Measurements from ENCODE around the gene CCNY. TPM values are rescaled to one million over a fixed set of nuclear protein-coding genes. Genes with fewer than 3 reads are reported as not detected.

The CCNY gene
- total and polyA plus RNA-seq, 2 of the 13 experiments (the other 11 are each of a cell fraction or from before 2014, with no cell fraction given): 48.2 to 54.7 TPM

- TF ChIP-seq ZNF563 (CRISPR knock-in tag; IDR thresholded peaks at IDR 0.05) (peak; percentile 73; the same call in 1 of the 2 replicates), FOSL2 (CRISPR knock-in tag; IDR thresholded peaks at IDR 0.05) (0 out of 2 replicates have a peak, but pooled peaks have one; percentile 12), FOXK1 (CRISPR knock-in tag; IDR thresholded peaks at IDR 0.05; ENCODE audit: borderline replicate concordance, low read depth) (no peak; the same call in 1 of the 2 replicates), ZNF589 (CRISPR knock-in tag; conservative IDR thresholded peaks at IDR 0.05) (no peak), ATF7-NPFF (CRISPR knock-in tag; IDR thresholded peaks at IDR 0.05; ENCODE audit: low read depth) (peak; percentile 75; the same call in 1 of the 2 replicates), ATF1 (CRISPR knock-in tag; IDR thresholded peaks at IDR 0.05) (no peak), ZNF18 (CRISPR knock-in tag; IDR thresholded peaks at IDR 0.05; ENCODE audit: insufficient replicate concordance) (peak; percentile 55), ZNF124 (CRISPR knock-in tag; IDR thresholded peaks at IDR 0.05) (peak; percentile 45; the same call in 1 of the 2 replicates), BORCS8-MEF2B (CRISPR knock-in tag; IDR thresholded peaks at IDR 0.05) (no peak), TCF12 (IDR thresholded peaks at IDR 0.05) (no peak), TCF12 (CRISPR knock-in tag; IDR thresholded peaks at IDR 0.05) (no peak), SAP130 (CRISPR knock-in tag; IDR thresholded peaks at IDR 0.05; ENCODE audit: low read depth) (peak; percentile 72), SALL2 (CRISPR knock-in tag; IDR thresholded peaks at IDR 0.05) (peak; percentile 79; the same call in 1 of the 2 replicates), SNRNP70 (IDR thresholded peaks at IDR 0.05; ENCODE audit: low read depth, low read length) (no peak), SRSF4 (IDR thresholded peaks at IDR 0.05; ENCODE audit: low read depth, low read length, poor library complexity, severe bottlenecking) (no peak), HIVEP1 (CRISPR knock-in tag; IDR thresholded peaks at IDR 0.05) (no peak), ZFP1 (CRISPR knock-in tag; IDR thresholded peaks at IDR 0.05) (no peak), ZFX (CRISPR knock-in tag; IDR thresholded peaks at IDR 0.05; ENCODE audit: low read depth) (peak; percentile 94), ZSCAN20 (CRISPR knock-in tag; IDR thresholded peaks at IDR 0.05; ENCODE audit: borderline replicate concordance) (peak; percentile 79), CHCHD3 (CRISPR knock-in tag; IDR thresholded peaks at IDR 0.05) (no peak; the same call in 1 of the 2 replicates), SKI (IDR thresholded peaks at IDR 0.05; ENCODE audit: partially characterized antibody) (peak; percentile 62), ZNF800 (CRISPR knock-in tag; IDR thresholded peaks at IDR 0.05) (peak; percentile 31; the same call in 1 of the 2 replicates), PAF1 (CRISPR knock-in tag; IDR thresholded peaks at IDR 0.05) (no peak), ZNF564 (CRISPR knock-in tag; IDR thresholded peaks at IDR 0.05) (peak; percentile 21; the same call in 1 of the 2 replicates)
- TF ChIP-seq, protein P1, sequence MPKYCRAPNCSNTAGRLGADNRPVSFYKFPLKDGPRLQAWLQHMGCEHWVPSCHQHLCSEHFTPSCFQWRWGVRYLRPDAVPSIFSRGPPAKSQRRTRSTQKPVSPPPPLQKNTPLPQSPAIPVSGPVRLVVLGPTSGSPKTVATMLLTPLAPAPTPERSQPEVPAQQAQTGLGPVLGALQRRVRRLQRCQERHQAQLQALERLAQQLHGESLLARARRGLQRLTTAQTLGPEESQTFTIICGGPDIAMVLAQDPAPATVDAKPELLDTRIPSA (CRISPR knock-in tag; IDR thresholded peaks at IDR 0.05; ENCODE audit: borderline replicate concordance): no peak
Measured at GRCh38 chr10:35336084-35336831, at the start of gene CCNY (continued).

All from HepG2 (cell line).